WTC11 (cell line): ENCODE results near the gene NDE1. TPM values are rescaled to one million over a fixed set of nuclear protein-coding genes. Genes with fewer than 3 reads are reported as not detected.
"Not testable (repeated sequence)": the region's sequence is repeated elsewhere in the genome, so short reads cannot be mapped to it uniquely, and the experiment has no call there.

Source experiments
- ATAC-seq: fragments of 200-7000 bp; cut with Tn5 transposase; 2 replicates; pipeline ENCODE4 v1.10.0; 2021; ENCODE audit warnings: mild to moderate bottlenecking, moderate library complexity
- CTCF ChIA-PET: fragments of 300-600 bp; sonication (Branson Sonifier 250); formaldehyde crosslinking; loops from one replicate; lab custom pipeline; 2021; ENCODE audit warnings: antibody characterized with exemption; lab: Charles Lee
- POLR2A ChIA-PET: fragments of 350-600 bp; sonication (Branson Sonifier 250); formaldehyde crosslinking; loops from one replicate; lab custom pipeline; 2021; ENCODE audit warnings: antibody characterized with exemption; lab: Charles Lee
- DNase-seq: peaks from one replicate; pipeline ENCODE4 v3.0.0; 2021; ENCODE audit warnings: low spot score
- H3K27ac Mint-ChIP-seq: 2 replicates; pipeline ENCODE4 v1.8.0; 2021; ENCODE audit warnings: mixed read lengths
- H3K27me3 Mint-ChIP-seq: 2 replicates; pipeline ENCODE4 v1.8.0; 2021; ENCODE audit warnings: low read depth, mild to moderate bottlenecking, moderate library complexity, mixed read lengths
- H3K36me3 Mint-ChIP-seq: 2 replicates; pipeline ENCODE4 v1.8.0; 2021; ENCODE audit warnings: mixed read lengths
- H3K4me1 Mint-ChIP-seq: 2 replicates; pipeline ENCODE4 v1.8.0; 2022; ENCODE audit warnings: mixed read lengths
- H3K4me3 Mint-ChIP-seq: 2 replicates; pipeline ENCODE4 v1.8.0; 2021; ENCODE audit warnings: mild to moderate bottlenecking, moderate library complexity, mixed read lengths
- H3K9me3 Mint-ChIP-seq: 2 replicates; pipeline ENCODE4 v1.8.0; 2021; ENCODE audit warnings: mixed read lengths
- AFF4 ChIP-seq: sonication (generic); formaldehyde crosslinking; IDR thresholded peaks from 2 replicates; pipeline ENCODE4 v1.8.1; 2023; ENCODE audit warnings: mild to moderate bottlenecking, missing genetic modification reagents, borderline replicate concordance
- CREM ChIP-seq: sonication (generic); formaldehyde crosslinking; IDR thresholded peaks from 2 replicates; pipeline ENCODE4 v1.8.1; 2022; ENCODE audit warnings: mild to moderate bottlenecking, missing genetic modification reagents, moderate library complexity
- FOXJ3 ChIP-seq: sonication (generic); formaldehyde crosslinking; IDR thresholded peaks from 2 replicates; pipeline ENCODE4 v1.9.0; 2021; ENCODE audit warnings: missing genetic modification reagents, mild to moderate bottlenecking, borderline replicate concordance
- GRHL2 ChIP-seq: fragments of 250-450 bp; sonication (Bioruptor Pico); IDR thresholded peaks from 2 replicates; pipeline ENCODE4 v1.8.0; 2022; ENCODE audit warnings: mild to moderate bottlenecking, moderate library complexity; ENCODE audit not compliant: insufficient replicate concordance, severe bottlenecking
- KAT7 ChIP-seq: sonication (generic); formaldehyde crosslinking; IDR thresholded peaks from 2 replicates; pipeline ENCODE4 v1.8.1; 2023; ENCODE audit warnings: missing genetic modification reagents, mild to moderate bottlenecking, borderline replicate concordance
- MAX ChIP-seq: sonication (generic); formaldehyde crosslinking; IDR thresholded peaks from 2 replicates; pipeline ENCODE4 v1.8.0; 2022; ENCODE audit warnings: mild to moderate bottlenecking, missing genetic modification reagents
- TEAD1 ChIP-seq: sonication (generic); formaldehyde crosslinking; IDR thresholded peaks from 2 replicates; pipeline ENCODE4 v1.8.0; 2022; ENCODE audit warnings: mild to moderate bottlenecking, missing genetic modification reagents
- ZBTB43 ChIP-seq: sonication (generic); formaldehyde crosslinking; IDR thresholded peaks from 2 replicates; pipeline ENCODE4 v1.8.1; 2023; ENCODE audit warnings: mild to moderate bottlenecking, missing genetic modification reagents
- ZMAT4 ChIP-seq: fragments of 250-450 bp; sonication (Bioruptor Pico); IDR thresholded peaks from 2 replicates; pipeline ENCODE4 v1.9.0; 2021; ENCODE audit warnings: mild to moderate bottlenecking
- ZNF219 ChIP-seq: sonication (generic); formaldehyde crosslinking; IDR thresholded peaks from 2 replicates; pipeline ENCODE4 v1.8.0; 2023; ENCODE audit warnings: missing genetic modification reagents, mild to moderate bottlenecking, borderline replicate concordance
- ZNF263 ChIP-seq: sonication (generic); formaldehyde crosslinking; IDR thresholded peaks from 2 replicates; pipeline ENCODE4 v1.8.1; 2022; ENCODE audit warnings: low read depth, mild to moderate bottlenecking, moderate library complexity, missing genetic modification reagents
- total RNA-seq: library from RNA; stranded (reverse); gene quantifications from 3 replicates; pipeline ENCODE4 v1.2.3, GENCODE V29; 2021

Gene NDE1
- total RNA-seq, 1 experiment from 2014 or later, result 39.4 TPM

GRCh38 chr16:15648135-15648730 lies 1.8 kb upstream of the NDE1 start (continued):
- TF ChIP-seq ZBTB43 (CRISPR knock-in tag) (no peak), KAT7 (CRISPR knock-in tag) (no peak)

GRCh38 chr16:15649311-15649710 lies 734 bp upstream of the NDE1 start:
- POLR2A ChIA-PET, H3K9me3 Mint-ChIP-seq: not testable (repeated sequence)

GRCh38 chr16:15649727-15650018 lies 372 bp upstream of the NDE1 start:
- DNase-seq (no peak), ATAC-seq (no peak; the same call in 1 of the 2 replicates)
- peak overlapping the region; percentile 76 for H3K4me3 Mint-ChIP-seq
- no peaks in the 10 kb centered on the region for H3K9me3 Mint-ChIP-seq
- no peaks in the 10 kb centered on the region; the same call in none of the 2 replicates for H3K27me3 Mint-ChIP-seq
- CTCF ChIA-PET, result interaction anchor here (0.6 to 1.0 kb wide), 2 partner anchors 90 to 107 kb away, joined by 5 to 6 read pairs; no protein-coding TSS in a partner anchor
- H3K4me1 Mint-ChIP-seq, result 0 out of 2 replicates have a peak, but pooled peaks cover 5% of the 10 kb centered on the region
- peak overlapping the region; percentile 91 for H3K27ac Mint-ChIP-seq
- H3K36me3 Mint-ChIP-seq, result peaks cover 7% of the 10 kb centered on the region
- TF ChIP-seq TEAD1 (0 out of 2 replicates have a peak, but pooled peaks have one; percentile 16), ZMAT4 (no peak)
- TF ChIP-seq, all 79 proteins: peak for 1
- POLR2A ChIA-PET, result no interaction called here

More at GRCh38 chr16:15649311-15649710, 734 bp upstream of the NDE1 start:
- H3K27me3 Mint-ChIP-seq, DNase-seq, H3K36me3 Mint-ChIP-seq, H3K4me1 Mint-ChIP-seq, ATAC-seq: not testable (repeated sequence)
- Mint-ChIP-seq H3K27ac (peak overlapping the region; percentile 91), H3K4me3 (peak overlapping the region; percentile 76)
- CTCF ChIA-PET, result interaction anchor here (1.0 kb wide), 1 partner anchor 107 kb away, joined by 5 read pairs; no protein-coding TSS in a partner anchor

GRCh38 chr16:15650698-15651171 lies 690 bp downstream of the NDE1 start:
- H3K27me3 Mint-ChIP-seq, result no peaks in the 10 kb centered on the region; the same call in none of the 2 replicates
- H3K36me3 Mint-ChIP-seq, result peaks cover 7% of the 10 kb centered on the region
- H3K9me3 Mint-ChIP-seq, result no peaks in the 10 kb centered on the region
- DNase-seq (peak; percentile 45), ATAC-seq (peak; percentile 17)
- peak overlapping the region; percentile 99 for H3K4me3 Mint-ChIP-seq
- TF ChIP-seq AFF4 (CRISPR knock-in tag) (no peak), GRHL2 (CRISPR knock-in tag) (no peak), CREM (CRISPR knock-in tag) (no peak), ZNF219 (CRISPR knock-in tag) (0 out of 2 replicates have a peak, but pooled peaks have one; percentile 0), ZNF263 (CRISPR knock-in tag) (0 out of 2 replicates have a peak, but pooled peaks have one; percentile 23), FOXJ3 (CRISPR knock-in tag) (no peak), MAX (peak; percentile 41; the same call in 1 of the 2 replicates)
- CTCF ChIA-PET, result interaction anchor here (0.6 kb wide), 1 partner anchor 42 kb away, joined by 3 read pairs; no protein-coding TSS in a partner anchor
- POLR2A ChIA-PET, result no interaction called here
- peak overlapping the region; percentile 91 for H3K27ac Mint-ChIP-seq
- 0 out of 2 replicates have a peak, but pooled peaks cover 5% of the 10 kb centered on the region for H3K4me1 Mint-ChIP-seq
